Muscle of leg (tissue), 11 donors: Measurements from ENCODE around the gene NLRP9. TPM values are rescaled to one million over a fixed set of nuclear protein-coding genes. Genes with fewer than 3 reads are reported as not detected.

Experiments used
- DNase-seq: peaks from one replicate; pipeline ENCODE4 v3.0.0; 2013
- H3K27ac ChIP-seq: one replicate; pipeline ENCODE4 v1.5.1; 2013; ENCODE audit warnings: mild to moderate bottlenecking, low read length, control low read depth
- H3K27me3 ChIP-seq: one replicate; pipeline ENCODE4 v1.6.1; 2013; ENCODE audit warnings: low read length; ENCODE audit not compliant: control insufficient read depth, insufficient read depth
- H3K36me3 ChIP-seq: one replicate; pipeline ENCODE4 v1.6.1; 2013; ENCODE audit warnings: low read length; ENCODE audit not compliant: control insufficient read depth, insufficient read depth
- H3K4me1 ChIP-seq: one replicate; pipeline ENCODE4 v1.6.1; 2013; ENCODE audit warnings: low read length; ENCODE audit not compliant: control insufficient read depth, insufficient read depth
- H3K4me3 ChIP-seq: one replicate; pipeline ENCODE4 v1.5.1; 2013; ENCODE audit warnings: low read length, control low read depth
- H3K9me3 ChIP-seq: replicated peaks from 2 replicates; pipeline ENCODE4 v1.6.1; 2013; ENCODE audit warnings: low read depth, low read length; ENCODE audit not compliant: control insufficient read depth
- WGBS: methylation state at CpG from one replicate; pipeline ENCODE4 v1.1.5; 2013; ENCODE audit warnings: missing lambda C conversion rate; ENCODE audit not compliant: insufficient coverage; 5-methylcytosine and 5-hydroxymethylcytosine counted together
- polyA plus RNA-seq, 8 donors: library from polyadenylated mRNA; unstranded; fragments of 120-200 nt; gene quantifications; one replicate each; pipeline versions ENCODE4 v1.2.1 to v1.2.3, GENCODE V29; 2013; ENCODE audit warnings: inconsistent platforms in 1 of 8, low replicate concordance in 1 of 8; ENCODE audit not compliant: insufficient read length in 8 of 8, insufficient read depth in 1 of 8
- total RNA-seq: library from RNA; stranded (reverse); fragments of 120-200 nt; gene quantifications from one replicate; pipeline ENCODE4 v1.2.4, GENCODE V29; 2013

The NLRP9 gene
- total and polyA plus RNA-seq, 9 donors: not detected

DNA sequence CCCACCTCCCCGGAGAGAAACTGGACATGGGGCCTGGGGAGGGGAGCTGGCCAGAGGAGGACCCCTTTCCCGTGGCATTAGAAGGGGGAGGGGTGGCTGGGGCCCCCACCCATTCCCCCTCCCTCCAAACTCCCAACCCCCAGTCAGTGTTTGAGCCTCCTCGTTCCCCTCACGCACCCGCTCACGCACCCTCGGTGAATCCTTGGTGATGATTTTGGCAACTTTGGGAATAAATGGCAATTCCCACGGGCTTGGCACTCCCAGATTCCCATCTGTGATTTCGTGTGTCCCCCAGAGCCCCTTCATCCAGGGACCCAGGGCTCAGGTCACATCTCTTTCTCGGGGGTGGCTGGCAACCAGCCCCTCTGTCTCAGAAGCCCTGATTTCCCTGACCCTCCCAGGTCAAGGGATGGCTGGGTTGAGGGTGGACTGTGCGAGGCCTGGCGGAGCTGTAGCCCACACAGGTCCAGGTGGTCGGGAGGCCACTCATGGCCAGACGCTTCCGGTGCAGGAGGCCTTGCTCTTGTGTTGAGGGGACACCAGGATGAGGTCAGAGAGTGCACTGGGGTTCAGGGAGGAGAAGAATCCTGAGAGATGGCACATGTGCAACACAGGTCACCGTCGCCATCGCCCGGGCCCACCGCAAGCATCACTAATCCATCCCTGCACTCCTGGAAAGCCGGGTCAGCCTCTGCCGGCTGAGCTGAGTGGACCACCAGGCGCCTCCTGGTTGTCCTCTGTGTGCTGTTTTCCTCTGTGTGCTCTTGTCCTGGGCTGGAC is 42.5 kb downstream of the NLRP9 start:
- H3K4me1 ChIP-seq: no peaks in the 10 kb centered on the region
- no peak for DNase-seq
- H3K36me3 ChIP-seq: peaks cover 65% of the 10 kb centered on the region
- no peaks in the 10 kb centered on the region for H3K27me3 ChIP-seq
- no peak overlapping the region for H3K4me3 ChIP-seq
- no peaks in the 10 kb centered on the region for H3K9me3 ChIP-seq
- 92% methylated on average over 18 of the region's 23 CpGs for WGBS
- H3K27ac ChIP-seq: no peak overlapping the region

DNA sequence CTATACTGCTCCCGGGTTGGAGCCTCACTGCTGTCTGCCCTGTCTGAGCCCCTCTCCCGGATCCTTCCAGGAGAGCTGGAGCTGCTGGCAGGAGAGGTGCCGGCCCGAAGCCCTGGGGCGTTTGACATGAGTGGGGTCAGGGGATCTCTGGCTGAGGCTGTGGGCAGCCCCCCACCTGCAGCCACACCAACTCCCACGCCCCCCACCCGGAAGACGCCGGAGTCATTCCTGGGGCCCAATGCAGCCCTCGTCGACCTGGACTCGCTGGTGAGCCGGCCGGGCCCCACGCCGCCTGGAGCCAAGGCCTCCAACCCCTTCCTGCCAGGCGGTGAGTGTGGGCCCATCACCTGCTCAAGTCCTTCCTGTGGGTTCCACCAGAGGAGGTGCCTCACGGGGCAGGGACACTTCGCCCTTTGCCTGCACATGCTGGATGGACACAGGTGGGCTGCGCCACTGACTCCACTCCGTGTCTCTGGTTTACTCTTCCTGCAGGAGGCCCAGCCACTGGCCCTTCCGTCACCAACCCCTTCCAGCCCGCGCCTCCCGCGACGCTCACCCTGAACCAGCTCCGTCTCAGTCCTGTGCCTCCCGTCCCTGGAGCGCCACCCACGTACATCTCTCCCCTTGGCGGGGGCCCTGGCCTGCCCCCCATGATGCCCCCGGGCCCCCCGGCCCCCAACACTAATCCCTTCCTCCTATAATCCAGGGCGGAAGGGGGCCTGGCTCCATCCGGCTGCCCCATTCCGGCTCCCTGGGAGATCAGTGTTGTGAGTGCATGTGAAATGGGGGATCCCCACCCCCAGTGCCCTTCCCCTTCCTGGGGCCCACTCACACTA is 43.3 kb downstream of the NLRP9 start:
- peaks cover 69% of the 10 kb centered on the region for H3K36me3 ChIP-seq
- H3K4me3 ChIP-seq: no peak overlapping the region
- 94% methylated on average over 23 of the region's 37 CpGs for WGBS

DNA sequence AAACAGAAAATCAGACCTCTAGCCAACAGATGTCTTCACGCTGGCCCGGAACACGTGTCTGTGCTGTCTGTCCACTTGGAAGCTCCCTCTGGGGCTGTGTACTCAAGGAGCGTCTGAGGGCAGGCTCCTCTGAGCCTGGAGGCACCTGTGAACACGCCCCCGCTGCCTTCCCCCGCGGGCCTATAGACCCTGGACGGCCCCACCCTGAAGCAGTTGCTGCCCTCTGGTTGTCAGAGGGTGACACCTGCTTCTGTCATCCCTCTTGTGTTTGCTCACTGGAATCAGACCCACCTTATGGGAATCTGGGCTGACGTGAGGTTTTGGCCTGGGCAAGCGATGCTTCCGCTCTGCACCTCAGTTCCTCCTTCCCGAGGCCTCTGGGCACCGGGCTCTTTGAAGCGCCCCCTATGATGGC is 44.0 kb downstream of the NLRP9 start:
- Histone ChIP-seq H3K27ac (no peak overlapping the region), H3K9me3 (no peaks in the 10 kb centered on the region), H3K36me3 (peaks cover 75% of the 10 kb centered on the region), H3K27me3 (no peaks in the 10 kb centered on the region), H3K4me1 (peaks cover 2% of the 10 kb centered on the region), H3K4me3 (no peak overlapping the region)
- 80% methylated on average over 11 of the region's 15 CpGs for WGBS
- DNase-seq: no peak

More for the DNA sequence above, 43.3 kb downstream of the NLRP9 start:
- Histone ChIP-seq H3K27me3 (no peaks in the 10 kb centered on the region), H3K4me1 (no peaks in the 10 kb centered on the region), H3K27ac (no peak overlapping the region), H3K9me3 (no peaks in the 10 kb centered on the region)
- DNase-seq: no peak

DNA sequence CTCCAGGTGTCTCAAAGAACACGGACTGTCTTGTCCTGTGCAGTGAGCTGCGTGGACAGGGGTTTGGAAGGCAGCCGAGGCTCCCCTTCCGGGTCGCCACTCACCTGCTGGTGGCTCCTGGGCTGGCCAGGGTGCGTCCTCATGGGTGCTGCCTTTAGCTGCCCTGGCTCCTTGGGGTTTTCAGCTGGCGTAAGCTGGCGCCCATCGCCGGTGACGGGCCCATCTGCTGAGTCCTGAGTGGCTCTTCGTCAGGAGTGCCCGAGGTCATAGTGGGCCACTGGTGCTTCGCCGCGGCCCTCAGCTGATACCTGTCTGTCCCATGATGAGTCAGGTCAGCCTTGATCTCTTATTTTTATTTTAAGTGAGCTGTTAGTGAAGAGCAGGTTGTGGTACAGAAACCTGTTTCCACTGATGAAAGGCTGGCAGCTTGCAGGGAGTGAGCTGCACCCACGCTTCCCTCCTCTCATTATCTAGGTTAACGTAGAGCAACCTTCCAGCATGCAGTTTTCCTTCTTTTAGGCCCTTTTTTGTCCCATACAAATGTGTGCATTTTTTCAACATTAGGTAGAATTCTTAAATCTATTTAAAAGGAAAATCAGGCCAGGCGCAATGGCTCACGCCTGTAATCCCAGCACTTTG is 44.7 kb downstream of the NLRP9 start:
- peaks cover 78% of the 10 kb centered on the region for H3K36me3 ChIP-seq
- no peaks in the 10 kb centered on the region for H3K27me3 ChIP-seq
- DNase-seq: no peak
- 94% methylated on average over 17 of the region's 20 CpGs for WGBS
- H3K27ac ChIP-seq: no peak overlapping the region
- peaks cover 10% of the 10 kb centered on the region for H3K4me1 ChIP-seq
- no peak overlapping the region for H3K4me3 ChIP-seq
- H3K9me3 ChIP-seq: no peaks in the 10 kb centered on the region

DNA sequence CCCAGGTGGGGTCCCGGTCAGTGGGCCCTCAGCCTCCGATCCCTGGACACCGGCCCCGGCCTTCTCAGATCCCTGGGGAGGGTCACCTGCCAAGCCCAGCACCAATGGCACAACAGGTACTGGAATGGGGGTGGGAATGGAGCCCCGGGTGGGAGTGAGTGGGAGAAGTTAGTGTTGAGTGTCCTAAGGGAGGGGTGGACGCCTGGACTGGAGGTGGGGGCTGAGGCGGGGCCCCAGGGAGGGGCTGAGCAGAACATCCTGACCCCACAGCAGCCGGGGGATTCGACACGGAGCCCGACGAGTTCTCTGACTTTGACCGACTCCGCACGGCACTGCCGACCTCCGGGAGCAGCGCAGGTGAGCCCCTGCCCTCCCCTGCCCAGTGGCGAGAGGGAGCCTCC is 45.5 kb downstream of the NLRP9 start:
- Histone ChIP-seq H3K27me3 (no peaks in the 10 kb centered on the region), H3K4me3 (no peak overlapping the region), H3K27ac (no peak overlapping the region), H3K9me3 (no peaks in the 10 kb centered on the region), H3K36me3 (peaks cover 77% of the 10 kb centered on the region), H3K4me1 (peaks cover 18% of the 10 kb centered on the region)
- no peak for DNase-seq
- 79% methylated on average over 9 of the region's 19 CpGs for WGBS

DNA sequence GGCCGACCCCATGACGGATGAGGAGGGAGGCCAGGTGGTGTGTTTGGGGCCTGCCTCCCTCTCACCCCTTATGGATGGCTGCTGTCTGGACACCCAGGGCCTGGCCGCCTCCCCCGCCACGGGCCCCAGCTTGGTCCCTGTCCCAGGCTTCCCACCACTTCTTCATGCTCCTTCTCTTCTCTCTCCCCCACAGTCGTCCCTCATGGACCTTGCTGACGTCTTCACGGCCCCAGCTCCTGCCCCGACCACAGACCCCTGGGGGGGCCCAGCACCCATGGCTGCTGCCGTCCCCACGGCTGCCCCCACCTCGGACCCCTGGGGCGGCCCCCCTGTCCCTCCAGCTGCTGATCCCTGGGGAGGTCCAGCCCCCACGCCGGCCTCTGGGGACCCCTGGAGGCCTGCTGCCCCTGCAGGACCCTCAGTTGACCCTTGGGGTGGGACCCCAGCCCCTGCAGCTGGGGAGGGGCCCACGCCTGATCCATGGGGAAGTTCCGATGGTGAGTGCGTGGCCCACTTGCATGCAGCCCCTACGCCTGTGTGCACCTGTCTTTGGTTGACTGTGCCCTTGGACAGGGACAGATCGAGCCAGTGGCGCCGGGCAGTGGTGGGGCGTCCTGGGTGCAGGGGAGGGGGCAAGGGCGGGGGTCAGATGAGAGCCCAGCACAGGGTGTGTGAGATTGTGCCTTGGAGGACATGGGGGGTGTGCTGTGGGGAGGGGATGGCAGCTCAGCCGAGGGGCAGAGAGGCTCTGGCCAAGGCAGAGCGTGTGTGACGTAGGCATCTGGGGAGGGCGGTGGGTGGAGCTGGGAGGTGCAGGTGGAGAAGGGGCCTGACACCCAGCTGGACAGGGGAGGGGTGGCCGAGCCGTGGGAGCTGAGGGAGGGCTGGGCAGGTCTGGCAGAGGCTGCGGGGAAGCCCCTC is 46.4 kb downstream of the NLRP9 start:
- DNase-seq: no peak
- Histone ChIP-seq H3K27me3 (no peaks in the 10 kb centered on the region), H3K27ac (no peak overlapping the region), H3K4me3 (no peak overlapping the region), H3K4me1 (peaks cover 22% of the 10 kb centered on the region), H3K9me3 (no peaks in the 10 kb centered on the region), H3K36me3 (peaks cover 77% of the 10 kb centered on the region)
- WGBS: 82% methylated on average over 28 of the region's 31 CpGs

DNA sequence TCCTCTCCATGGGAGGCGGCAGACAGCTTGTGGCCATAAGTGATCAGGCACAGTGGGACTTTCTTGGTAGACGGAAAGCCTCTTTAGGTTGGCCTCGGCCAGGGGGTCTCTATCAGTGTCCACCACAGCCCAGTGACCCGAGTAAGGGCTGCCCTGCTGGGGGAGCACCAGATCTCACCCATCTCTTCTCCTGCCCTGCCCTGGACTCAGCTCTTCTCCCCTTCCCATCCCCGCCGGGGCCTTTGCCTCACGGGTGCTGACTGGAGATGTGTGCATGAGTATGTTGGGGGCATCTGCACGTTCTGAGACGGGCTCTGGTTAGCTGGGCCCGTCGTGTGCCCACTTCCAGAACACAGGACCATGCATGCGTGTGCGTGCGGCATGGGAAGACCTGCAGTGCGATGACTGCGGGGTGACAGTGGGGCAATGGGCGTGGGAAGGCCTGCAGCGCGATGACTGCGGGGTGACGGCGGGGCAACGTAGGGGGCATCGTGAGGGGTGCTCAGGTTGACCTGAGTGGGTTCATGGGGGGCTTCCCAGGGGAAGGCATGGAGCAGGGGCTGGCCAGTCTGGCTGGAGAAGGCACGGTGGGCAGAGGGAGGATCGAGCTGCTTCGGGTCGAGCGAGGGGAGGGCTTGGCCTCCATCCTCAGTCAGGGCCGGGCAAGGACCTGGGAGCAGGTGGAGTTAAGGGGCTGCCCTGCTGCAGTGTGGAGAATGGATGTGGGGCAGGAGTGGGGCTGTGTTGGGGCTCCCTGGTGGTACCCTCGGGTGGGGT is 47.2 kb downstream of the NLRP9 start:
- WGBS: 93% methylated on average over 21 of the region's 31 CpGs

DNA sequence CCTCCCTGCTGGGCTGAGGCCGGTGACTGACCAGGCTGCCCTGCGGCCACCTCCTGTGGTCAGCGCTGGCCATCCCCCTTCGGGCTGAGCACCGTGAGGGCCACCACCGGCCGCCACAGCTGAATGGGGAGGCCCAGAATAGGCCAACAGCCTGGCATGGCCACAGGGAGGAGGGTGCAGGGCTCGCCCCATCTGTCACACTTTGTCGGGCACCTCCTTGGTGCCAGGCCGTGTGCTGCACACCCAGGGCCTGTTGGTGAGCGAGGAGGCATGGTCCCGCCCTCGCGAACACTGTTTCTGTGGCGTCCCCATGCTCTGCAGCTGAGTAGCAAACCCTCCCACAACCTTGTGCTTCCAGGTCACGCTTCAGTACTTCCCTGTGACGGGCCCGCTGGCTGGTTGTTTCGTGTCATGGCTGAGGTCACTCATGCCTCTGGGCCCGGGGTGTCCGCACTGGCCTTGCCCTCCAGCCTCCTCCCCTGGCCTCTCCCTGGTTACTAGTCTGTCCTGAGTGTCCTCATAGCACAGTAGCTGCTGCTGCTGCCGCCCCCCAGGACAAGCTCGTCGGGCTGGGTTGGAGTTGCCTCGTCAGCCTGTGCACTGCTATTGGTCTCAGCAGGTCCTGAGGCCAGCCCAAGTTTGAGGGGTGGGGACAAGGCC is 48.0 kb downstream of the NLRP9 start:
- Histone ChIP-seq H3K27ac (no peak overlapping the region), H3K4me3 (no peak overlapping the region), H3K27me3 (no peaks in the 10 kb centered on the region), H3K36me3 (peaks cover 73% of the 10 kb centered on the region), H3K9me3 (no peaks in the 10 kb centered on the region), H3K4me1 (peaks cover 22% of the 10 kb centered on the region)
- WGBS: 91% methylated on average over 24 of the region's 25 CpGs
- no peak for DNase-seq

More for the DNA sequence above, 47.2 kb downstream of the NLRP9 start:
- Histone ChIP-seq H3K9me3 (no peaks in the 10 kb centered on the region), H3K4me1 (peaks cover 22% of the 10 kb centered on the region), H3K27ac (no peak overlapping the region), H3K4me3 (no peak overlapping the region), H3K27me3 (no peaks in the 10 kb centered on the region), H3K36me3 (peaks cover 73% of the 10 kb centered on the region)
- no peak for DNase-seq
